HepG2 (cell line): ENCODE data around the gene GPS1. TPM values are rescaled to one million over a fixed set of nuclear protein-coding genes. Genes with fewer than 3 reads are reported as not detected.

Source experiments
- AGO2 ChIP-seq: fragments of 200-400 bp; formaldehyde crosslinking; optimal IDR thresholded peaks from 2 replicates; pipeline ENCODE3; 2017; ENCODE audit warnings: mild to moderate bottlenecking, low read depth, low read length, moderate library complexity
- CEBPG ChIP-seq: IDR thresholded peaks from 2 replicates; pipeline ENCODE4 v1.6.1; 2016
- FUBP1 ChIP-seq: sonication (generic); formaldehyde crosslinking; IDR thresholded peaks from 2 replicates; pipeline ENCODE4 v1.5.1; 2020; ENCODE audit warnings: missing genetic modification reagents, mild to moderate bottlenecking, borderline replicate concordance
- HMG20B ChIP-seq: conservative IDR thresholded peaks from 2 replicates; pipeline ENCODE4 v1.6.1; 2016; ENCODE audit warnings: missing genetic modification reagents, missing compliant biosample characterization
- NFKB2 ChIP-seq: sonication (generic); formaldehyde crosslinking; IDR thresholded peaks from 2 replicates; pipeline ENCODE4 v1.4.0; 2020; ENCODE audit warnings: missing genetic modification reagents, borderline replicate concordance
- NFKBIZ ChIP-seq: IDR thresholded peaks from 2 replicates; pipeline ENCODE4 v1.6.1; 2018; ENCODE audit warnings: missing genetic modification reagents, missing compliant biosample characterization
- POLR2AphosphoS5 ChIP-seq: IDR thresholded peaks from 2 replicates; pipeline ENCODE4 v1.6.1; 2012; ENCODE audit warnings: low read depth, low read length
- RFX5 ChIP-seq: IDR thresholded peaks from 2 replicates; pipeline ENCODE4 v1.6.1; 2011; ENCODE audit warnings: low read depth, low read length, improper control_type of control experiment
- RNF219 ChIP-seq: sonication (generic); formaldehyde crosslinking; IDR thresholded peaks from 2 replicates; pipeline ENCODE4 v1.5.0; 2020; ENCODE audit warnings: mild to moderate bottlenecking, missing genetic modification reagents
- TFDP2 ChIP-seq: sonication (generic); formaldehyde crosslinking; IDR thresholded peaks from 2 replicates; pipeline ENCODE4 v1.4.0; 2020; ENCODE audit warnings: missing genetic modification reagents
- ZBTB42 ChIP-seq: sonication (generic); formaldehyde crosslinking; IDR thresholded peaks from 2 replicates; pipeline ENCODE4 v1.5.0; 2020; ENCODE audit warnings: mild to moderate bottlenecking, missing genetic modification reagents
- ZFP91 ChIP-seq: sonication (generic); formaldehyde crosslinking; IDR thresholded peaks from 2 replicates; pipeline ENCODE4 v1.9.0; 2022; ENCODE audit warnings: missing genetic modification reagents, mild to moderate bottlenecking, borderline replicate concordance
- ZNF639 ChIP-seq: conservative IDR thresholded peaks from 2 replicates; pipeline ENCODE4 v1.6.1; 2018; ENCODE audit warnings: missing genetic modification reagents
- ZNF83 ChIP-seq: sonication (generic); formaldehyde crosslinking; IDR thresholded peaks from 2 replicates; pipeline ENCODE4 v1.4.0; 2020; ENCODE audit warnings: missing genetic modification reagents, mild to moderate bottlenecking, borderline replicate concordance
- polyA plus RNA-seq, 8 experiments: library from polyadenylated mRNA; depleted of rRNA in 3 of 8; stranded (reverse) in 7 of 8; unstranded in 1 of 8; fragments of >200 nt; fragmentation: Illumina TruSeq in 4 of 8; extraction: Trizol in 4 of 8; gene quantifications; 2 replicates each; pipeline versions ENCODE4 v1.2.1 to v1.2.3, GENCODE V29; 2011 to 2016; ENCODE audit warnings: low read depth in 4 of 8, missing spikeins in 1 of 8, mixed read lengths in 1 of 8; ENCODE audit not compliant: insufficient read depth in 1 of 8
- total RNA-seq, 5 experiments: library from RNA; depleted of rRNA; stranded (reverse); fragments of >200 nt; fragmentation: Illumina TruSeq; extraction: Trizol; gene quantifications; 2 replicates each; pipeline ENCODE4 v1.2.3, GENCODE V29; 2016; ENCODE audit warnings: low read depth in 1 of 5

GPS1 gene
- total and polyA plus RNA-seq, 2 of the 13 experiments (the other 11 are each of a cell fraction or from before 2014, with no cell fraction given): 124 to 128 TPM

- TF ChIP-seq TFDP2 (no peak), NFKB2 (CRISPR knock-in tag) (0 out of 2 replicates have a peak, but pooled peaks have one; percentile 31), ZBTB42 (CRISPR knock-in tag) (no peak), CEBPG (no peak), ZNF639 (CRISPR knock-in tag) (no peak), POLR2AphosphoS5 (peak; percentile 52), FUBP1 (CRISPR knock-in tag) (no peak), ZNF83 (CRISPR knock-in tag) (no peak), RFX5 (no peak), AGO2 (peak; percentile 99), HMG20B (CRISPR knock-in tag) (no peak), NFKBIZ (CRISPR knock-in tag) (no peak), ZFP91 (peak; percentile 12; the same call in 1 of the 2 replicates), RNF219 (CRISPR knock-in tag) (no peak)
Measured at GRCh38 chr17:82077617-82078358, 26.1 kb downstream of the GPS1 start (continued).
